GM18517 (cell line): ENCODE data around the gene ANKRD13D.
A peak's percentile ranks its signal among the peaks of the same experiment; 100 is the strongest.
"Not testable (repeated sequence)": the region's sequence is repeated elsewhere in the genome, so short reads cannot be mapped to it uniquely, and the experiment has no call there.

ENCODE experiments used
- ATAC-seq: cut with Tn5 transposase; IDR thresholded peaks from one replicate; pipeline ENCODE4 v1.9.1; 2021; ENCODE audit warnings: mild to moderate bottlenecking, moderate library complexity; ENCODE audit not compliant: unreplicated experiment

Gene ANKRD13D

DNA sequence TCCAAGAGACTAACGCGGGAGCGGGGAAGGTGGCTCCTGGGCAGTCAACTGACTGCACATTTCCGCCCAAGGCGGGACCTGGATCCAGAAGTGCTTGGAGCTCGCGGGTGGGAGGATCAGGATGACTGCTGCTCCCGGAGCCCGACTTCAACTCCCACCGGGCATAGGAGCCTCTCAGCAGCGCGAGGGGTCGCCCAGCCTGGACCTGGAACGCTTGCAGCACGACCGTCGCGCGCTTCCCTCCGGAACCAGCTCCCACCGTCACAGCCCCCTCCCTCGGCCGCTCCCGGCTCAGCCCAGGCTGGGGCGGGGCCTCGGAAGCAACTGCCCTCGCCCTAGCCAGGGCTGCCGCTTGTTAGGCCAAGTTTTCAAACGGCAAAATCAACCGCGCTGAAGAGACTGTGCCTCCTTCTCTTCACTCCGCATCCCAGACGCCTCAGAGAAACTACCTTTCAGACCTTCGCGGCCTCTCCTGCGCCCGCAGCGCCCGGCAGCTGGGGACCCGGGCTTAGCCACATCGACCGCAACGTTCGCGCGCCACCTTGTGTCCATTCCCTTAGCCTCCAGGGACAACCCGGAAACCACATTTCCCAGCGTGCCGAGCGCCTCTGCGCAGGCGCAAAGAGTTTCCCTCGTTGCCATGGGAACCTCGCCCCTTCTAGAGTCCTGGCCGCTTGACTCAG is 28.2 kb downstream of the ANKRD13D start:
- ATAC-seq: peak; percentile 90

- no peak for ATAC-seq
Observed at GRCh38 chr11:67317888-67318555, 28.9 kb downstream of the ANKRD13D start.

DNA sequence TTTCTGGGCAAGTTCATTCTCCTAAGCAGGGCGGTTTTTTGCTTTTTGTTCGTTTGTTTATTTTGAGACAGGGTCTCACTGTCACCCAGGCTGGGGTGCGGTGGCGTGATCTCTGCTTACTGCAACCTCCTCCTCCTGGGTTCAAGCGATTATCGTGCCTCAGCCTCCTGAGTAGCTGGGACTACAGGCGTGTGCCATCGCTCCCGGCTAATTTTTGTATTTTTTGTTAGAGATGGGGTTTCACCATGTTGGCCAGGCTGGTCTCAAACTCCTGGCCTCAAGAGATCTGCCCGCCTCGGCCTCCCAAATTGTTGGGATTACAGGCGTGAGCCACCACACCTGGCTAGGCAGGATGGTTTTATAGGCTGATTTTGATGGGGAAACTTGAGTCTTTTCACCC is 29.8 kb downstream of the ANKRD13D start:
- ATAC-seq: not testable (repeated sequence)

DNA sequence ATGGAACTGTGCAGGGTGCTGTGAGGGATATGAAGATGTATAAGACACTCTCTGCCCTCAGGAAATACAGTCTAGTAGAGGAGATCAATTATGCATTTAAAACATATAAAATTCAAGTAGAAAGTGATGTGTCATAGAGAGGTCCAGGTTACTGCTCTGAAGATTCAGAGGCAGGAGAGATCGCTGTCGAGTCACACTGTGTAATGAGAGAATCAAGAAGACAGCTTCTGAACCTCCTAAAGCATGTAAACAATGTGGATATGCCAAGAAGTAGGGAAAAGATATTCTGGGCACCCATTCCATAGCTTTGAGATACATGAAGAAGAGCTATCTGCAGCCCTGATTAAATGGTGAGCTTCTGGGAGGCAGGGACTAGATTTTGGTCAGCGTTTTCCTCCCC is 30.9 kb downstream of the ANKRD13D start:
- ATAC-seq: no peak

GRCh38 chr11:67320691-67321090 is 31.6 kb downstream of the ANKRD13D start:
- ATAC-seq: no peak

DNA sequence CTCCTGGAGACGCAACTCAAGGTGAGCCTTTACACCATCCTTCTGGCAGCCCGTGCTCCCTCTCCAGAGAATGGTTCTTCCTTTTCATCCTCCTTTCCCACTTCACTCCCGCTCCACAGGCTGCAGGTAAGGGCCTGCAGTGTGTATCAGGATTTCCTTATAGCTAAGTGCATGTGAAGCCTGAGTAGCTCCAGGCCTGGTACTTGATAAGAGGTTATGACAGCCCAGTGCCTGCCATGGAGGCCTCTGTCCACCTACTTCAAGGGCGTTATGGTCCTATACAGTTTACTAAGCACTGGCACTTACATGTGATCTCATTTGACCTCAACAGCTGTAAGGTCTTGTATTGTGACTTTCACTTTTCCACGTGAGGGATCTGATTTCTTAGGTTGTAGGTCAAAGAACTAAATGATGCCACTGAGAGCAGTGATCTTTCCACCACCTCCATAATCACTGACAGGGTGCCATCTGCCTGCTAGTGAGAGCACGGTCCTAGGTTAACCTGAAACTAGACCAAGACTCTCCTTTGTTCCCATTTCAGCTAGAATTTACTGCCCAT is 32.3 kb downstream of the ANKRD13D start:
- no peak for ATAC-seq

- no peak for ATAC-seq
Observed at GRCh38 chr11:67322049-67322448, 32.9 kb downstream of the ANKRD13D start.

GRCh38 chr11:67323526-67323925 is 34.4 kb downstream of the ANKRD13D start:
- no peak for ATAC-seq

- no peak for ATAC-seq
Observed at GRCh38 chr11:67332081-67332691, 43.1 kb downstream of the ANKRD13D start.

GRCh38 chr11:67337257-67337656 is 48.2 kb downstream of the ANKRD13D start:
- no peak for ATAC-seq

DNA sequence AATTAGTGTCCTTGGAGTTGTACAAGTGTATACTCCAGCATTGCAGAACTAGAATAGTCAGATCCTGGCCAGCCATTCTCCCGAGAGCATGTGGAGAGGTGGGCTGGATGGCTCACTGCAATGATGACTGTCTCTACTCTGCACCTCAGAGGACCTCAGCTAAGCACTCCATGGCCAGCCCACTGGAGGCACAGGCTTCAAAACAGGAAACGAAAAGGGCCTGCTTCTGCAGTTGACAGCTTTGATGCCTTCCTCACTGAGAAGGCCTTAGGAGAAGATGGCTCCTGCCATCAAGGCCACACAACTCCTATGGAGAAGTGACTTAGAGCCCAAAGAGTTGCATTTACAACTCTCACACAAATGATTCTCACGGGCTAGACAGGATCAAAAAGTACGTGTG is 55.2 kb downstream of the ANKRD13D start:
- no peak for ATAC-seq

- ATAC-seq: no peak
Observed at GRCh38 chr11:67345247-67345919, 56.3 kb downstream of the ANKRD13D start.

- no peak for ATAC-seq
Observed at GRCh38 chr11:67345920-67346819, 57.1 kb downstream of the ANKRD13D start.

GRCh38 chr11:67347964-67348749 is 59.1 kb downstream of the ANKRD13D start:
- no peak for ATAC-seq

- ATAC-seq: no peak
Observed at GRCh38 chr11:67349036-67349435, 59.9 kb downstream of the ANKRD13D start.

GRCh38 chr11:67349457-67349856 is 60.4 kb downstream of the ANKRD13D start:
- ATAC-seq: no peak

DNA sequence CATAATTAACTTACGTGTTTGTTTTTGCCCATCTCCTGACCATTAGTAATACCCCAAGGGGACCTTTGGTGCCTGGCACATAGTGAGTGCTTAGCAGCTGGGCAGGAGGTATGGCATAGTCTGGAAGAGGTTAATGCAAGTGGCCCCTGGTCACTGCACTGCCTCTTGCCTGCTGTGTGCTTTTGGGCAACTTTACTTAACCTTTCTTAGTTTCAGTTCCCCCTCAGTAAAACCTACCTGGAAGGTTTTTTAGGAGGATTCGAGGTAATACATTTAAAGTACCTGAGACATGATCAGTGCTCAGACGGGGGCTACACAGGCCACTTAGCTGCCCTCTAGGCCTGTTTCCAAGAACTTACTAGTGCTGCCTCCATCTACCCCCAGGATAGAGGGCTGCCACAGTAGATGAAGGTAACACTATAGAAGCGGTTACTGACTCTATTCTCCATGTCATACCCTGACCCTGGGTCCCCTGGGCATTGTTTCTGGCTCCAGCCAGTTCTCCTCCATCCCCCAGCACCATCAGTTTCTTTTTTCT is 60.9 kb downstream of the ANKRD13D start:
- no peak for ATAC-seq

- ATAC-seq: no peak
Observed at GRCh38 chr11:67351275-67352005, 62.3 kb downstream of the ANKRD13D start.
